ENCODE measurements around the gene ATF2.

Gene ATF2

GRCh38 chr2:175167792-175168563 lies at the start of gene ATF2:
TSS of gene ATF2 (minus strand) at chr2:175168203. CDS start at chr2:175136443, 31,760 bp downstream.
- peak; percentile 57; the same call in 1 of the 2 replicates for TF ChIP-seq POLR2A (IDR thresholded peaks at IDR 0.05; ENCODE audit: low read depth, low read length)
- peak; percentile 79 for DNase-seq (ENCODE audit: insufficient read length, low spot score)
- peak; percentile 97 for FAIRE-seq

GRCh38 chr2:175207741-175208438 lies 39.9 kb upstream of the ATF2 start:
- DNase-seq (ENCODE audit: insufficient read length, low spot score), result no peak
- TF ChIP-seq POLR2A (IDR thresholded peaks at IDR 0.05; ENCODE audit: low read depth, low read length), result no peak
- no peak for FAIRE-seq

- no peak for TF ChIP-seq POLR2A (IDR thresholded peaks at IDR 0.05; ENCODE audit: low read depth, low read length)
- no peak for FAIRE-seq
- no peak for DNase-seq (ENCODE audit: insufficient read length, low spot score)
Measured at GRCh38 chr2:175206866-175207265, 38.9 kb upstream of the ATF2 start.

- DNase-seq (ENCODE audit: insufficient read length, low spot score), result no peak
- TF ChIP-seq POLR2A (IDR thresholded peaks at IDR 0.05; ENCODE audit: low read depth, low read length), result no peak
- FAIRE-seq, result peak; percentile 62
Measured at GRCh38 chr2:175205523-175205922, 37.5 kb upstream of the ATF2 start.

- no peak for TF ChIP-seq POLR2A (IDR thresholded peaks at IDR 0.05; ENCODE audit: low read depth, low read length)
- FAIRE-seq (peak; percentile 78), DNase-seq (ENCODE audit: insufficient read length, low spot score) (no peak)
Measured at GRCh38 chr2:175203621-175204496, 35.9 kb upstream of the ATF2 start.

- no peak for FAIRE-seq
- TF ChIP-seq POLR2A (IDR thresholded peaks at IDR 0.05; ENCODE audit: low read depth, low read length), result no peak
- no peak for DNase-seq (ENCODE audit: insufficient read length, low spot score)
Measured at GRCh38 chr2:175195012-175195411, 27.0 kb upstream of the ATF2 start.

GRCh38 chr2:175188761-175189160 lies 20.8 kb upstream of the ATF2 start:
- DNase-seq (ENCODE audit: insufficient read length, low spot score) (no peak), FAIRE-seq (no peak)
- no peak for TF ChIP-seq POLR2A (IDR thresholded peaks at IDR 0.05; ENCODE audit: low read depth, low read length)

GRCh38 chr2:175187378-175187777 lies 19.4 kb upstream of the ATF2 start:
- no peak for TF ChIP-seq POLR2A (IDR thresholded peaks at IDR 0.05; ENCODE audit: low read depth, low read length)
- FAIRE-seq, result peak; percentile 36
- no peak for DNase-seq (ENCODE audit: insufficient read length, low spot score)

GRCh38 chr2:175183674-175184073 lies 15.7 kb upstream of the ATF2 start:
- FAIRE-seq (no peak), DNase-seq (ENCODE audit: insufficient read length, low spot score) (no peak)
- TF ChIP-seq POLR2A (IDR thresholded peaks at IDR 0.05; ENCODE audit: low read depth, low read length), result no peak

- no peak for TF ChIP-seq POLR2A (IDR thresholded peaks at IDR 0.05; ENCODE audit: low read depth, low read length)
- FAIRE-seq, result no peak
- DNase-seq (ENCODE audit: insufficient read length, low spot score), result no peak
Measured at GRCh38 chr2:175181877-175182308, 13.9 kb upstream of the ATF2 start.

GRCh38 chr2:175181104-175181876 lies 13.3 kb upstream of the ATF2 start, which contains the start of gene ATP5MC3:
TSS of gene ATP5MC3 (minus strand) at chr2:175181710. CDS start at chr2:175181393, 317 bp downstream.
- DNase-seq (ENCODE audit: insufficient read length, low spot score) (peak; percentile 80), FAIRE-seq (peak; percentile 86)
- TF ChIP-seq POLR2A (IDR thresholded peaks at IDR 0.05; ENCODE audit: low read depth, low read length), result peak; percentile 95

- peak; percentile 66 for FAIRE-seq
- TF ChIP-seq POLR2A (IDR thresholded peaks at IDR 0.05; ENCODE audit: low read depth, low read length), result 0 out of 2 replicates have a peak, but pooled peaks have one; percentile 29
- no peak for DNase-seq (ENCODE audit: insufficient read length, low spot score)
Measured at GRCh38 chr2:175180701-175181103, 12.7 kb upstream of the ATF2 start.

GRCh38 chr2:175176624-175177023 lies 8.6 kb upstream of the ATF2 start:
- no peak for TF ChIP-seq POLR2A (IDR thresholded peaks at IDR 0.05; ENCODE audit: low read depth, low read length)
- DNase-seq (ENCODE audit: insufficient read length, low spot score), result no peak
- peak; percentile 15 for FAIRE-seq

All from H54 (cell line).